Neural cell (in vitro differentiated cells): ENCODE results near the gene FABP6. TPM values are rescaled to one million over a fixed set of nuclear protein-coding genes. Genes with fewer than 3 reads are reported as not detected.

Source experiments
- H2AFZ ChIP-seq: fragments of 200-600, 300-800 bp; sonication (generic), shearing (Covaris generic); 2 replicates; pipeline ENCODE4 v1.6.0; 2014; ENCODE audit warnings: low read depth, mild to moderate bottlenecking, antibody characterized with exemption, low read length, moderate library complexity
- H3F3A ChIP-seq: fragments of 200-600 bp; shearing (Covaris generic); 2 replicates; pipeline ENCODE4 v1.6.1; 2016; ENCODE audit warnings: mild to moderate bottlenecking, moderate library complexity, mixed read lengths, antibody characterized with exemption, low read length; ENCODE audit not compliant: insufficient read depth, poor library complexity, severe bottlenecking
- H3K27ac ChIP-seq: fragments of 200-600, 300-800 bp; sonication (generic), shearing (Covaris generic); 2 replicates; pipeline ENCODE4 v1.5.1; 2014; ENCODE audit warnings: mild to moderate bottlenecking, low read length, moderate library complexity
- H3K27me3 ChIP-seq: fragments of 300-800, 200-600 bp; sonication (generic), shearing (Covaris generic); 2 replicates; pipeline ENCODE4 v1.6.0; 2014; ENCODE audit warnings: mild to moderate bottlenecking, low read depth, low read length, moderate library complexity; ENCODE audit not compliant: insufficient read depth
- H3K36me3 ChIP-seq: fragments of 300-800, 200-600 bp; sonication (generic), shearing (Covaris generic); 2 replicates; pipeline ENCODE4 v1.5.1; 2014; ENCODE audit warnings: mild to moderate bottlenecking, antibody characterized with exemption, low read length, moderate library complexity; ENCODE audit not compliant: insufficient read depth
- H3K4me2 ChIP-seq: fragments of 300-800, 200-600 bp; sonication (generic), shearing (Covaris generic); 2 replicates; pipeline ENCODE4 v1.6.0; 2014; ENCODE audit warnings: mild to moderate bottlenecking, low read length
- H3K4me3 ChIP-seq: fragments of 300-800, 200-600 bp; sonication (generic), shearing (Covaris generic); 2 replicates; pipeline ENCODE4 v1.5.1; 2014; ENCODE audit warnings: mild to moderate bottlenecking, low read length, moderate library complexity
- H3K79me2 ChIP-seq: fragments of 200-600 bp; shearing (Covaris generic); replicated peaks from 2 replicates; pipeline ENCODE4 v1.6.0; 2014; ENCODE audit warnings: mild to moderate bottlenecking, low read length, moderate library complexity; ENCODE audit not compliant: insufficient read depth
- H3K9ac ChIP-seq: fragments of 300-800, 200-600 bp; sonication (generic), shearing (Covaris generic); 2 replicates; pipeline ENCODE4 v1.6.1; 2016; ENCODE audit warnings: mild to moderate bottlenecking, low read length, mixed read lengths
- H3K9me2 ChIP-seq: fragments of 200-600 bp; shearing (Covaris generic); 2 replicates; pipeline ENCODE4 v1.6.1; 2016; ENCODE audit warnings: mild to moderate bottlenecking, low read length, mixed read lengths; ENCODE audit not compliant: insufficient read depth
- H3K9me3 ChIP-seq: fragments of 200-600, 300-800 bp; sonication (generic), shearing (Covaris generic); 2 replicates; pipeline ENCODE4 v1.6.1; 2016; ENCODE audit warnings: mild to moderate bottlenecking, mixed run types, low read length, moderate library complexity, mixed read lengths
- H4K20me1 ChIP-seq: fragments of 200-600 bp; shearing (Covaris generic); 2 replicates; pipeline ENCODE4 v1.6.1; 2016; ENCODE audit warnings: mild to moderate bottlenecking, mixed run types; ENCODE audit not compliant: insufficient read depth
- EP300 ChIP-seq: fragments of 450-650 bp; conservative IDR thresholded peaks from 2 replicates; pipeline ENCODE4 v1.6.1; 2014; ENCODE audit warnings: antibody characterized with exemption, mild to moderate bottlenecking, moderate library complexity; ENCODE audit not compliant: poor library complexity, severe bottlenecking
- EZH2 ChIP-seq: fragments of 200-600, 300-800 bp; shearing (Covaris generic), sonication (generic); IDR thresholded peaks from 2 replicates; pipeline ENCODE4 v1.6.1; 2014; ENCODE audit warnings: antibody characterized with exemption, low read length, borderline replicate concordance, mild to moderate bottlenecking; ENCODE audit not compliant: insufficient read depth, poor library complexity, severe bottlenecking
- MXI1 ChIP-seq: fragments of 450-650 bp; conservative IDR thresholded peaks from 2 replicates; pipeline ENCODE4 v1.6.1; 2014; ENCODE audit warnings: antibody characterized with exemption, mild to moderate bottlenecking; ENCODE audit not compliant: poor library complexity, severe bottlenecking
- POLR2AphosphoS5 ChIP-seq: IDR thresholded peaks from 2 replicates; pipeline ENCODE4 v1.6.1; 2012
- RAD21 ChIP-seq: fragments of 450-650 bp; conservative IDR thresholded peaks from 2 replicates; pipeline ENCODE4 v1.6.1; 2014; ENCODE audit warnings: antibody characterized with exemption, mild to moderate bottlenecking, moderate library complexity
- REST ChIP-seq: IDR thresholded peaks from 2 replicates; pipeline ENCODE4 v1.6.1; 2012; ENCODE audit warnings: borderline replicate concordance
- SMC3 ChIP-seq: fragments of 450-650 bp; conservative IDR thresholded peaks from 2 replicates; pipeline ENCODE4 v1.6.1; 2014; ENCODE audit warnings: antibody characterized with exemption, mild to moderate bottlenecking, moderate library complexity; ENCODE audit not compliant: poor library complexity
- TAF1 ChIP-seq: IDR thresholded peaks from 2 replicates; pipeline ENCODE4 v1.6.1; 2012; ENCODE audit warnings: low read depth
- polyA plus RNA-seq: library from polyadenylated mRNA; depleted of rRNA; stranded (reverse); fragments of >200 nt; gene quantifications from 2 replicates; pipeline ENCODE4 v1.2.3, GENCODE V29; 2014
- TF ChIP-seq, protein P1 (sequence below): fragments of 450-650 bp; IDR thresholded peaks from 2 replicates; pipeline ENCODE4 v1.5.1; 2014; ENCODE audit warnings: antibody characterized with exemption, mild to moderate bottlenecking, moderate library complexity; ENCODE audit not compliant: poor library complexity, severe bottlenecking

The FABP6 gene
- polyA plus RNA-seq, 1 donor from 2014 or later, result 3.6 TPM

GRCh38 chr5:160266752-160267345, 37.5 kb downstream of the FABP6 start:
- Histone ChIP-seq H3F3A (no peaks in the 10 kb centered on the region), H3K4me3 (no peak overlapping the region), H3K9ac (no peak overlapping the region), H3K9me2 (no peaks in the 10 kb centered on the region), H3K27me3 (no peaks in the 10 kb centered on the region), H4K20me1 (no peaks in the 10 kb centered on the region), H3K36me3 (no peaks in the 10 kb centered on the region), H3K79me2 (no peaks in the 10 kb centered on the region), H3K27ac (no peak overlapping the region), H3K4me2 (no peak overlapping the region), H3K9me3 (no peaks in the 10 kb centered on the region), H2AFZ (no peak overlapping the region)
- TF ChIP-seq SMC3 (no peak), MXI1 (no peak), RAD21 (no peak), REST (no peak), EZH2 (no peak), EP300 (no peak), POLR2AphosphoS5 (no peak), TAF1 (no peak)
- TF ChIP-seq, protein P1, sequence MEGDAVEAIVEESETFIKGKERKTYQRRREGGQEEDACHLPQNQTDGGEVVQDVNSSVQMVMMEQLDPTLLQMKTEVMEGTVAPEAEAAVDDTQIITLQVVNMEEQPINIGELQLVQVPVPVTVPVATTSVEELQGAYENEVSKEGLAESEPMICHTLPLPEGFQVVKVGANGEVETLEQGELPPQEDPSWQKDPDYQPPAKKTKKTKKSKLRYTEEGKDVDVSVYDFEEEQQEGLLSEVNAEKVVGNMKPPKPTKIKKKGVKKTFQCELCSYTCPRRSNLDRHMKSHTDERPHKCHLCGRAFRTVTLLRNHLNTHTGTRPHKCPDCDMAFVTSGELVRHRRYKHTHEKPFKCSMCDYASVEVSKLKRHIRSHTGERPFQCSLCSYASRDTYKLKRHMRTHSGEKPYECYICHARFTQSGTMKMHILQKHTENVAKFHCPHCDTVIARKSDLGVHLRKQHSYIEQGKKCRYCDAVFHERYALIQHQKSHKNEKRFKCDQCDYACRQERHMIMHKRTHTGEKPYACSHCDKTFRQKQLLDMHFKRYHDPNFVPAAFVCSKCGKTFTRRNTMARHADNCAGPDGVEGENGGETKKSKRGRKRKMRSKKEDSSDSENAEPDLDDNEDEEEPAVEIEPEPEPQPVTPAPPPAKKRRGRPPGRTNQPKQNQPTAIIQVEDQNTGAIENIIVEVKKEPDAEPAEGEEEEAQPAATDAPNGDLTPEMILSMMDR, result no peak

GRCh38 chr5:160268121-160268520, 38.8 kb downstream of the FABP6 start:
- TF ChIP-seq MXI1 (no peak), TAF1 (no peak), SMC3 (no peak), RAD21 (no peak), EP300 (no peak), POLR2AphosphoS5 (no peak), EZH2 (no peak), REST (no peak)
- TF ChIP-seq, protein P1, result no peak
- Histone ChIP-seq H3K9ac (no peak overlapping the region), H3K4me3 (no peak overlapping the region), H4K20me1 (no peaks in the 10 kb centered on the region), H3K27me3 (no peaks in the 10 kb centered on the region), H3K9me2 (no peaks in the 10 kb centered on the region), H3K27ac (no peak overlapping the region), H2AFZ (no peak overlapping the region), H3K79me2 (no peaks in the 10 kb centered on the region), H3K36me3 (no peaks in the 10 kb centered on the region), H3K4me2 (no peak overlapping the region), H3F3A (no peaks in the 10 kb centered on the region), H3K9me3 (no peaks in the 10 kb centered on the region)
